Nephron (organoid): ENCODE measurements around the gene ADPRH.
"Not testable (repeated sequence)": the region's sequence is repeated elsewhere in the genome, so short reads cannot be mapped to it uniquely, and the experiment has no call there.

Experiments used
- H3K27ac Mint-ChIP-seq, 3 experiments: 2 replicates each; pipeline ENCODE4 v1.8.0; 2020; ENCODE audit warnings: mixed read lengths in 3 of 3, mild to moderate bottlenecking in 2 of 3, moderate library complexity in 1 of 3
- H3K27me3 Mint-ChIP-seq: 2 replicates; pipeline ENCODE4 v1.8.0; 2021; ENCODE audit warnings: low read depth, mild to moderate bottlenecking, moderate library complexity, mixed read lengths
- H3K36me3 Mint-ChIP-seq: 2 replicates; pipeline ENCODE4 v1.8.0; 2020; ENCODE audit warnings: low read depth, mixed read lengths
- H3K4me1 Mint-ChIP-seq: 2 replicates; pipeline ENCODE4 v1.8.0; 2020; ENCODE audit warnings: mixed read lengths
- H3K4me3 Mint-ChIP-seq, 3 experiments: 2 replicates each; pipeline ENCODE4 v1.8.0; 2020; ENCODE audit warnings: mild to moderate bottlenecking in 3 of 3, mixed read lengths in 3 of 3, moderate library complexity in 2 of 3
- H3K9me3 Mint-ChIP-seq: 2 replicates; pipeline ENCODE4 v1.8.0; 2020; ENCODE audit warnings: mixed read lengths
- CTCF ChIP-seq, 3 experiments: fragments of 200-600 bp; sonication (generic); IDR thresholded peaks; one replicate each; pipeline ENCODE4 v1.5.0; 2021; ENCODE audit warnings: antibody characterized with exemption in 3 of 3; ENCODE audit not compliant: unreplicated experiment in 3 of 3

ADPRH gene

GRCh38 chr3:119562307-119562961, 16.9 kb upstream of the ADPRH start:
- Mint-ChIP-seq H3K4me1 (no peaks in the 10 kb centered on the region), H3K27me3 (no peaks in the 10 kb centered on the region), H3K36me3 (no peaks in the 10 kb centered on the region), H3K9me3 (no peaks in the 10 kb centered on the region), H3K27ac (no peak overlapping the region), H3K4me3 (no peak overlapping the region)
- no peak for TF ChIP-seq CTCF (IDR thresholded peaks at IDR 0.05; ENCODE audit: unreplicated experiment in 3 of 3)

- not testable (repeated sequence) for H3K27ac Mint-ChIP-seq, H3K4me3 Mint-ChIP-seq, H3K36me3 Mint-ChIP-seq, H3K27me3 Mint-ChIP-seq, H3K4me1 Mint-ChIP-seq, H3K9me3 Mint-ChIP-seq
Observed at GRCh38 chr3:119563334-119563733, 16.0 kb upstream of the ADPRH start.

- no peaks in the 10 kb centered on the region for H3K27me3 Mint-ChIP-seq
- TF ChIP-seq CTCF (IDR thresholded peaks at IDR 0.05; ENCODE audit: unreplicated experiment in 3 of 3), result no peak
- no peaks in the 10 kb centered on the region for H3K36me3 Mint-ChIP-seq
- no peaks in the 10 kb centered on the region for H3K9me3 Mint-ChIP-seq
- H3K27ac Mint-ChIP-seq, result no peak overlapping the region
- H3K4me1 Mint-ChIP-seq, result no peaks in the 10 kb centered on the region
- no peak overlapping the region for H3K4me3 Mint-ChIP-seq
Observed at GRCh38 chr3:119569156-119569555, 10.1 kb upstream of the ADPRH start.

GRCh38 chr3:119570229-119570628, 9.1 kb upstream of the ADPRH start:
- no peak for TF ChIP-seq CTCF (IDR thresholded peaks at IDR 0.05; ENCODE audit: unreplicated experiment in 3 of 3)
- Mint-ChIP-seq H3K27ac (no peak overlapping the region), H3K4me1 (no peaks in the 10 kb centered on the region), H3K36me3 (no peaks in the 10 kb centered on the region), H3K27me3 (no peaks in the 10 kb centered on the region), H3K4me3 (no peak overlapping the region), H3K9me3 (no peaks in the 10 kb centered on the region)

DNA sequence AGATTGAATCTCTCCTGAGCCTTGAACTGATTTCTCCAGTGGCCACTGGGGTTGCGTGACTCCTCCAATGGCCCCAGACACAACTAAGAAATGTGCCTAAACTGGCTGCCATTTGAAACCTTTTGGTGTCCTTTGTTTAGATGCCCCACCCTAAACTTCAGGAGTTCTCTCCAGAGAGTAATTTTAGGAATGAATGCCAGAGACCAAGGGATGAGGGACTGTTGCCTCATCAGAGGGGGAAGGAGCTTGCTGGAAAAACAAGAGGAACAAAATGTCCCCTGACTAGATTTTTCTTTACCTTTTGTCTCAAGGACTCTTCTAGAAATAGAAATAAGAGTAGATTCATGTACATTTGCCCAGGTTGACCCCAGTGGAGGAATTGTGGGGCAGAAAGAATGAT, 8.1 kb upstream of the ADPRH start:
- Mint-ChIP-seq H3K36me3 (no peaks in the 10 kb centered on the region), H3K4me1 (no peaks in the 10 kb centered on the region), H3K4me3 (no peak overlapping the region), H3K27ac (no peak overlapping the region), H3K9me3 (no peaks in the 10 kb centered on the region), H3K27me3 (no peaks in the 10 kb centered on the region)
- TF ChIP-seq CTCF (IDR thresholded peaks at IDR 0.05; ENCODE audit: unreplicated experiment in 3 of 3), result no peak

GRCh38 chr3:119571688-119572087, 7.6 kb upstream of the ADPRH start:
- H3K36me3 Mint-ChIP-seq, result no peaks in the 10 kb centered on the region
- H3K27me3 Mint-ChIP-seq, result no peaks in the 10 kb centered on the region
- no peak overlapping the region for H3K27ac Mint-ChIP-seq
- H3K4me3 Mint-ChIP-seq, result no peak overlapping the region
- no peak for TF ChIP-seq CTCF (IDR thresholded peaks at IDR 0.05; ENCODE audit: unreplicated experiment in 3 of 3)
- H3K9me3 Mint-ChIP-seq, result no peaks in the 10 kb centered on the region
- H3K4me1 Mint-ChIP-seq, result no peaks in the 10 kb centered on the region
